Lower leg skin (tissue), 4 donors: ENCODE data around the gene LTB4R. TPM values are rescaled to one million over a fixed set of nuclear protein-coding genes. Genes with fewer than 3 reads are reported as not detected.
A peak's percentile ranks its signal among the peaks of the same experiment; 100 is the strongest.

Experiments used
- DNase-seq, 2 donors: peaks; one replicate each; pipeline ENCODE4 v3.0.0-alpha.2; 2019; ENCODE audit warnings: low spot score in 2 of 2
- H3K4me3 ChIP-seq: fragments of 200-600 bp; sonication (generic); 2 replicates; pipeline ENCODE4 v1.5.1; 2017; ENCODE audit warnings: mild to moderate bottlenecking, low read depth; ENCODE audit not compliant: poor library complexity, severe bottlenecking
- CTCF ChIP-seq, 3 donors: fragments of 450-650 bp; IDR thresholded peaks; one replicate each; pipeline ENCODE4 v1.5.1; 2016; ENCODE audit warnings: antibody characterized with exemption in 3 of 3, mild to moderate bottlenecking in 3 of 3, moderate library complexity in 2 of 3
- POLR2A ChIP-seq, 2 donors: fragments of 450-650 bp; IDR thresholded peaks; one replicate each; pipeline ENCODE4 v1.6.1; 2016 to 2017; ENCODE audit warnings: antibody characterized with exemption in 2 of 2, mild to moderate bottlenecking in 1 of 2, moderate library complexity in 1 of 2
- WGBS, 2 donors: methylation state at CpG; one replicate each; pipeline ENCODE4 v1.1.5; 2018; 5-methylcytosine and 5-hydroxymethylcytosine counted together
- intact Hi-C: fragments of 100-400 bp; cut with DNase I; formaldehyde crosslinking; loops from one replicate; pipeline ENCODE4 v1.15.0; 2023; ENCODE audit warnings: low total_unique reads
- total RNA-seq, 4 donors: library from RNA; depleted of rRNA; stranded (reverse); fragments of >200 nt; gene quantifications; one replicate each; pipeline ENCODE4 v1.1.0, GENCODE V29; 2016

LTB4R gene
- total RNA-seq, 4 donors from 2014 or later, result 58.9 to 118 (median 70.9) TPM

GRCh38 chr14:24331731-24332267 lies 20.5 kb downstream of the LTB4R start:
- intact Hi-C loops, result loop anchor here (2.0 kb wide), 1 partner anchor 99 kb away; no protein-coding TSS in a partner anchor
- TF ChIP-seq CTCF (IDR thresholded peaks at IDR 0.05), result no peak
- no peak for TF ChIP-seq POLR2A (IDR thresholded peaks at IDR 0.05)
- H3K4me3 ChIP-seq, result no peak overlapping the region
- 47 to 62% methylated on average over 25 to 26 of the region's 26 CpGs for WGBS, 2 donors
- DNase-seq, result peak in 1 of 2 donors; percentile 84

GRCh38 chr14:24332268-24332993 lies 21.1 kb downstream of the LTB4R start:
- DNase-seq, result peak in 1 of 2 donors; percentile 91
- WGBS, 2 donors, result 19 to 31% methylated on average over 21 to 49 of the region's 56 CpGs
- TF ChIP-seq POLR2A (IDR thresholded peaks at IDR 0.05), result no peak
- peak in 1 of 3 donors; percentile 86 for TF ChIP-seq CTCF (IDR thresholded peaks at IDR 0.05)
- no peak overlapping the region for H3K4me3 ChIP-seq
- intact Hi-C loops, result loop anchor here (2.0 kb wide), 1 partner anchor 98 kb away; no protein-coding TSS in a partner anchor

- intact Hi-C loops, result no loop called here
- 7 to 12% methylated on average over 42 to 57 of the region's 65 CpGs for WGBS, 2 donors
- TF ChIP-seq POLR2A (IDR thresholded peaks at IDR 0.05), result no peak
- no peak for TF ChIP-seq CTCF (IDR thresholded peaks at IDR 0.05)
- peak within 1 kb of the TSS; percentile 22 for H3K4me3 ChIP-seq
- DNase-seq, result peak in 1 of 2 donors; percentile 91
Measured at GRCh38 chr14:24334431-24335291, 23.4 kb downstream of the LTB4R start, which contains the start of gene ADCY4. TSS of gene ADCY4 (minus strand) at chr14:24335071. CDS start at chr14:24334652, 419 bp downstream.

- intact Hi-C loops, result no loop called here
- DNase-seq, result peak in 1 of 2 donors; percentile 84
- H3K4me3 ChIP-seq, result no peak overlapping the region
- 72 to 76% methylated on average over 12 of the region's 12 CpGs for WGBS, 2 donors
- TF ChIP-seq CTCF (IDR thresholded peaks at IDR 0.05) (no peak), POLR2A (IDR thresholded peaks at IDR 0.05) (no peak)
Measured at GRCh38 chr14:24335461-24336171, 24.3 kb downstream of the LTB4R start.

GRCh38 chr14:24337144-24337823 lies 26.0 kb downstream of the LTB4R start:
- no peak overlapping the region for H3K4me3 ChIP-seq
- intact Hi-C loops, result no loop called here
- 82% methylated on average over 7 of the region's 7 CpGs for WGBS, 2 donors
- DNase-seq, result no peak
- no peak for TF ChIP-seq POLR2A (IDR thresholded peaks at IDR 0.05)
- no peak for TF ChIP-seq CTCF (IDR thresholded peaks at IDR 0.05)
